ENCODE measurements around the gene MAFF.
A peak's percentile ranks its signal among the peaks of the same experiment; 100 is the strongest.
"Not testable (repeated sequence)": the region's sequence is repeated elsewhere in the genome, so short reads cannot be mapped to it uniquely, and the experiment has no call there.

MAFF gene

DNA sequence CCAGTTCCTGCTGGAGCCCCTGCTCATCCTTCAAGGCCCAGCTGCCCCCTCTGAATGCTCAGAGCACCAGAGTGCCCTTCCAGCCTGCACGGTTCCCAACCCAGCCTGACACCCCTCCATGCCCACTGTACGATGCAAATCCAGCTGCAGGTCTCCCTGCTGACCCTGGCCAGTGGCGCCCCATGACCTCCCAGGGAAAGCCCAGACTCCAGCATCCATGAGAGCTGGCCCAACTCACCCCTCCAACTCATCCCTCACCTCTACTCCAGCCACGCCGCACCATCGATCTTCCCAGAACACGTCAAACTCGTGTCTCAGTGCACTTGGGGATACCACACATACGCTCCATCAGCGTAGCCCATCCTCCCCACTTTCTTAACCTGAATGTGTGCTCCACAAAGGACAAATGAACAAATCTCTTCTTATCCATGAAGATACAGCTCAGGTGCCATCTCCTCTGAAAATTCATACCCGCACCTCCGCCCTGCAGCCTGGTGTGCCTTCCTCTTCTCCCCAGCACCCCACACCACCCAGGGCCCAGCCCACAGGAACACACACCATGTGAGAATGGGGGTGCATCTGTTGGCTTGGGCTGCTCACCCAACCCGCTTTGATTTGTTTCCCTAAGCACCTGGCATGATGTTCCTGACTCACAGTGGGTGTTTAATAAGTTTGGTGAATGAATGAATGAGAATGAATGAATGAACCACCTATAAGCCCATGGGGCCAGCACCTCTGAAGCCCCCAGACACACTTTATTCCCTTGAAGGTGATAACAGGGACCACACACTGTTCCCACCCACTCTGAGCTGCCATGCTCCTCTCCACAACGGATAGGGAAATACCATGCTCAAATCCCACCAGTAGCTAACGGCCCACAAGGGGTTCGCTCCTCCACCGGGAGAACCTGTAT, 26.3 kb upstream of the MAFF start:
- Histone ChIP-seq H3K27me3 (ENCODE audit: insufficient read depth, low read depth, severe bottlenecking) (no peaks in the 10 kb centered on the region), H3K9me3 (ENCODE audit: severe bottlenecking) (no peaks in the 10 kb centered on the region), H3K36me3 (no peaks in the 10 kb centered on the region), H3K4me3 (ENCODE audit: low read depth, low read length) (no peak overlapping the region), H3K27ac (0 out of 2 replicates have a peak overlapping the region, but pooled peaks have one; percentile 4)
- no peak for DNase-seq
- TF ChIP-seq, protein P1, sequence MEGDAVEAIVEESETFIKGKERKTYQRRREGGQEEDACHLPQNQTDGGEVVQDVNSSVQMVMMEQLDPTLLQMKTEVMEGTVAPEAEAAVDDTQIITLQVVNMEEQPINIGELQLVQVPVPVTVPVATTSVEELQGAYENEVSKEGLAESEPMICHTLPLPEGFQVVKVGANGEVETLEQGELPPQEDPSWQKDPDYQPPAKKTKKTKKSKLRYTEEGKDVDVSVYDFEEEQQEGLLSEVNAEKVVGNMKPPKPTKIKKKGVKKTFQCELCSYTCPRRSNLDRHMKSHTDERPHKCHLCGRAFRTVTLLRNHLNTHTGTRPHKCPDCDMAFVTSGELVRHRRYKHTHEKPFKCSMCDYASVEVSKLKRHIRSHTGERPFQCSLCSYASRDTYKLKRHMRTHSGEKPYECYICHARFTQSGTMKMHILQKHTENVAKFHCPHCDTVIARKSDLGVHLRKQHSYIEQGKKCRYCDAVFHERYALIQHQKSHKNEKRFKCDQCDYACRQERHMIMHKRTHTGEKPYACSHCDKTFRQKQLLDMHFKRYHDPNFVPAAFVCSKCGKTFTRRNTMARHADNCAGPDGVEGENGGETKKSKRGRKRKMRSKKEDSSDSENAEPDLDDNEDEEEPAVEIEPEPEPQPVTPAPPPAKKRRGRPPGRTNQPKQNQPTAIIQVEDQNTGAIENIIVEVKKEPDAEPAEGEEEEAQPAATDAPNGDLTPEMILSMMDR (IDR thresholded peaks at IDR 0.05; ENCODE audit: low read depth, low read length) = no peak

DNA sequence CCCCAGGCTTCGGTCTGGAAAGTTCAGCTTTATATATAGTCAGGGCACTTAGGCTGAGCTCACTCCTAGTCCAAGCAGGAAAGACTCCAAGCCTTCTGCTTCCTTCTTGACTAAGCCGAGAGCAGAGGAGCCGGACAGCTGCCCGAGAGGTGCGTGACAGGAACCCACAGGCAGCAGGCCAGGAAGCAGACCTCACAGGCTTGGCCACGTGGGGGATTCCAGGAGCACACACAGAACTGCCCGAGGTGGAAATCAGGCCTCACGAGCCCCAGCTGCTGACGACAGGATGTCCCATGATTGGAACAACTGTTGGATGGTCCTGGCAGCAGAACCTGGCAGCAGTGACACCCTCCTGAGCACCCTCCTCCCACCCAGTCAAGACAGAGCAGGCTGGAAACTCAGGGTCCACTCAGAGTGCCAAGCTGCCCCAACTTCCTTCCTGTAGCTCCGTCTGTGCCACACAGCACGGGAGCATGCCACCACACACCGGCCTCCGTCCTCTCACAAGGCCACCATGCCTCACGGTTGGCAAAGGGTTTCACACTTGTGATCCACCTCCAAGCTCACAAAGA, 25.5 kb upstream of the MAFF start:
- TF ChIP-seq, protein P1 (IDR thresholded peaks at IDR 0.05; ENCODE audit: low read depth, low read length) = no peak
- DNase-seq = peak; percentile 51
- Histone ChIP-seq H3K27ac (0 out of 2 replicates have a peak overlapping the region, but pooled peaks have one; percentile 4), H3K36me3 (no peaks in the 10 kb centered on the region), H3K9me3 (ENCODE audit: severe bottlenecking) (no peaks in the 10 kb centered on the region), H3K27me3 (ENCODE audit: insufficient read depth, low read depth, severe bottlenecking) (no peaks in the 10 kb centered on the region), H3K4me3 (ENCODE audit: low read depth, low read length) (no peak overlapping the region)

DNA sequence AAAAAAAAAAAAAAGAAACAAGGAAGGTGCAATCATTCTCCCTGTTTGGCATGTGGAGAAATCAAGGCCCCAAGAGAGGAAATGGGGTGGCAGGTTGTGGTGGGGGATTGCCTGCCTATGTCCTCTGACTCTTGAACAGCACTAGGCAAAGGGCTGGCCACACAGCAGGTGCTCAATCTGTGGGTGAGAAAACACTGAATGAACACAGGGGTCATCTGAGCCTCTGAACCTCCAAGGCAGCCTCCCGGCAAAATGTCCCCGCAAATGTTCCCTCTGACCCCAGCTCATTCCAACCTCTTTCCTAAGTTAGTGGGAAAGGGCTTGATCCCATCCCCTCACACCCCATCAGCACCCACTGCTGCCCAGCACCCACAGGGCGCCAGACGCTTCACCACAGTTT, 24.8 kb upstream of the MAFF start:
- no peak for DNase-seq
- Histone ChIP-seq H3K4me3 (ENCODE audit: low read depth, low read length) (no peak overlapping the region), H3K27me3 (ENCODE audit: insufficient read depth, low read depth, severe bottlenecking) (no peaks in the 10 kb centered on the region), H3K27ac (no peak overlapping the region), H3K36me3 (no peaks in the 10 kb centered on the region), H3K9me3 (ENCODE audit: severe bottlenecking) (no peaks in the 10 kb centered on the region)
- TF ChIP-seq, protein P1 (IDR thresholded peaks at IDR 0.05; ENCODE audit: low read depth, low read length) = no peak

DNA sequence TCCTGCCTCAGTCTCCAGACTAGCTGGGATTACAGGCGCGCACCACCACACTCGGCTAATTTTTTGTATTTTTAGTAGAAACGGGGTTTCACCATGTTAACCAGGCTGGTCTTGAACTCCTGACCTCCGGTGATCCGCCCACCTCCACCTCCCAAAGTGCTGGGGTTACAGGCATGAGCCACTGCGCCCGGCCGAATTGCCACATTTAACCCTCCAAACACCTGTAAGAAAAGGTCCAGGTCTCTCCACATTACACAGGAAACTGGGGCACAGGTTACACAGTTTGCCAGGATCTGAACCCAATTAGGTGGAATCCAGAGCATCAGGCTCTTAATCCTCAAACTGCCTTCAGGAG, 24.2 kb upstream of the MAFF start:
- not testable (repeated sequence) for H3K27ac ChIP-seq

DNA sequence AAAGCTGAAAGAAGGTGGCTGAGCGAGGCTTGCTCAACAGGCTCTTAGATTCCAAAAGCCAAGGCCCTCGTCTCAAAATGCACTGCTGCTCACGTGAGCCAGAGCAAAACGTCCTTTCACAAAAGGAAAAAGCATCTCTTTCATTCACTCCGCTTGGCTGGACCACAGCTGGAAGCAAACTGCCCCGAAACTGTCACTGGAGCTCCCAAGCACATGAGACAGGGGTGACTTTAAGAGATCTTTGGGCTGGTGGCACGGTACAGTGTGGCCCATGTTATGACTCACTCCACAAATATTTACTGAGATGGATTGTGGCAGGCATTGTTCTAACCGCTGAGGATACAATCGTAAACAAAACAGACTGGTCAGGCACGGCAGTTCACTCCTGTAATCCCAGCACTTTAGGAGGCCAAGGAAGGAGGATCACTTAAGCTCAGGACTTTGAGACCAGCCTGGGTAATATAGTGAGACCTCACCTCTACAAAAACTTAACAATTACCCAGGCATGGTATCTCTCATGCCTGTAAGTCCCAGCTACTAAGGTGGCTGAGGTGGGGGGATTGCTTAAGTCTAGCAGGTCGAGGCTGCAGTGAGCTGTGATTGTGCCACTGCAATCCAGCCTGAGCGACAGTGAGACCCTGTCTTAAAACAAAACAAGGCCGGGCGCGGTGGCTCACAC, 23.7 kb upstream of the MAFF start:
- DNase-seq = no peak
- no peak overlapping the region for H3K27ac ChIP-seq
- no peaks in the 10 kb centered on the region for H3K27me3 ChIP-seq (ENCODE audit: insufficient read depth, low read depth, severe bottlenecking)
- H3K9me3 ChIP-seq (ENCODE audit: severe bottlenecking) = no peaks in the 10 kb centered on the region
- H3K4me3 ChIP-seq (ENCODE audit: low read depth, low read length) = no peak overlapping the region
- no peaks in the 10 kb centered on the region for H3K36me3 ChIP-seq
- TF ChIP-seq, protein P1 (IDR thresholded peaks at IDR 0.05; ENCODE audit: low read depth, low read length) = no peak

More for the DNA sequence above, 24.2 kb upstream of the MAFF start:
- H3K27me3 ChIP-seq (ENCODE audit: insufficient read depth, low read depth, severe bottlenecking); H3K36me3 ChIP-seq; H3K4me3 ChIP-seq (ENCODE audit: low read depth, low read length); H3K9me3 ChIP-seq (ENCODE audit: severe bottlenecking); DNase-seq: not testable (repeated sequence)

DNA sequence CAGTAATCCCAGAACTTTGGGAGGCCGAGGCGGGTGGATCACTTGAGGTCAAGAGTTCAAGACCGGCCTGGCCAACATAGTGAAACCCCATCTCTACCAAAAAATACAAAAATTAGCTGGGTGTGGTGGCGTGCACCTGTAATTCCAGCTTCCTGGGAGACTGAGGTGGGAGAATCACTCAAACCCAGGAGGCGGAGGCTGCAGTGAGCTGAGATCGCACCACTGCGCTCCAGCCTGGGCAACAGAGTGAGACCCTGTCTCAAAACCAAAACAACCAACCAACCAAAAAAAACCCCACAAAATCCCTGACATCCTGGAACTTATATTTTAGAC, 23.2 kb upstream of the MAFF start:
- not testable (repeated sequence) for H3K27me3 ChIP-seq (ENCODE audit: insufficient read depth, low read depth, severe bottlenecking); DNase-seq; H3K4me3 ChIP-seq (ENCODE audit: low read depth, low read length); H3K9me3 ChIP-seq (ENCODE audit: severe bottlenecking); H3K27ac ChIP-seq; H3K36me3 ChIP-seq
